Measurements from ENCODE around the gene GSG1L. TPM values are rescaled to one million over a fixed set of nuclear protein-coding genes. Genes with fewer than 3 reads are reported as not detected.
A peak's percentile ranks its signal among the peaks of the same experiment; 100 is the strongest.

GSG1L gene
- total and polyA plus RNA-seq, 9 of the 15 experiments (the other 6 are each of a cell fraction or from before 2014, with no cell fraction given), result not detected

DNA sequence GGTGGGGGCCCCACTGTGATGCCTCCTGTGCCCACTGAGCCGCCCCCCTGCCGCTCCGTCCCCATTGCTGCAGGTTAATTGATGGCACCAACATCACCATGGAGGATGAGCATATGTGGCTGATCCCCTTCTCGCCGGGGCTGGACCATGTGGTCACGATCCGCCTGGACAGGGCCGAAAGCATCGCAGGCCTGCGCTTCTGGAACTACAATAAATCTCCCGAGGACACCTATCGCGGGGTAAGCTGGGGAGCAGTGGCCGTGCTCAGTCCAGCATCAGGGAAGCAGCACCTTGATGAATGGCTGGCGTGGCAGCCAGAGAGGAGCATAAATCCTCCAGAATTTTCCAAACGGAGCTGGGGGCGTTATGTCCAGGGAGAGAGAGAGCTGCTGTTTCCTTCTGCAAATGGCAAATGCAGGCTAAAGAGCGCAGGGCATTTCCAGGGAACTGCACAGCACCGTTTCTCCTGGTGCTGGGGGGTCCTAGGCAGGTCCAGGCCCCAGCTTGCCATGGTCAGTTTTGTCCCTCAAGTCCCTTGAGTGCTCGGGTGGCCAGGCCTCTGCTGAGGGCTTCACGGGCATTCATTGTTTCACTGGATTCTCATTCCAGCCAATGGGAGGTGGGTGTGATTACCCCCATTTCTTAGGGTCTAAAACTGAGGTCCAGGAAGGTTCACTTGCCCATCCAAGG lies 297.1 kb downstream of the GSG1L start:
- Histone ChIP-seq H3K79me2 (ENCODE audit: control insufficient read depth, insufficient read depth, low read length) (no peaks in the 10 kb centered on the region), H3K36me3 (ENCODE audit: control insufficient read depth, insufficient read depth, low read length) (0 out of 3 replicates have a peak, but pooled peaks cover 4% of the 10 kb centered on the region), H3K9me1 (ENCODE audit: control insufficient read depth, insufficient read depth, low read length) (peaks cover 2% of the 10 kb centered on the region), H3K9me3 (replicated peaks; ENCODE audit: control insufficient read depth, insufficient read depth, low read depth, low read length) (no peaks in the 10 kb centered on the region), H3K4me3 (no peak overlapping the region), H3K27me3 (ENCODE audit: control insufficient read depth in 2 of 2, insufficient read depth in 2 of 2, low read length in 2 of 2) (no peaks in the 10 kb centered on the region), H3K27ac (ENCODE audit: extremely low read depth, low read depth, low read length) (no peak overlapping the region), H4K20me1 (replicated peaks; ENCODE audit: control insufficient read depth, insufficient read depth, low read length) (no peaks in the 10 kb centered on the region; the same call in 1 of the 2 replicates), H3K4me1 (replicated peaks in 1 of 2; ENCODE audit: control insufficient read depth in 2 of 2, insufficient read depth in 2 of 2, low read length in 2 of 2) (no peaks in the 10 kb centered on the region), H3K4me2 (ENCODE audit: insufficient read depth, low read length) (no peak overlapping the region), H2AFZ (ENCODE audit: low read depth, low read length) (no peak overlapping the region), H3K9ac (ENCODE audit: insufficient read depth in 1 of 2, low read depth in 2 of 2, low read length in 2 of 2) (0 out of 4 replicates have a peak overlapping the region, but pooled peaks of 1 of the 2 experiments have one; percentile 5)
- DNase-seq (ENCODE audit: extremely low read depth in 1 of 4, low spot score in 3 of 4) (no peak), ATAC-seq (no peak), FAIRE-seq (no peak)
- TF ChIP-seq, protein P1, sequence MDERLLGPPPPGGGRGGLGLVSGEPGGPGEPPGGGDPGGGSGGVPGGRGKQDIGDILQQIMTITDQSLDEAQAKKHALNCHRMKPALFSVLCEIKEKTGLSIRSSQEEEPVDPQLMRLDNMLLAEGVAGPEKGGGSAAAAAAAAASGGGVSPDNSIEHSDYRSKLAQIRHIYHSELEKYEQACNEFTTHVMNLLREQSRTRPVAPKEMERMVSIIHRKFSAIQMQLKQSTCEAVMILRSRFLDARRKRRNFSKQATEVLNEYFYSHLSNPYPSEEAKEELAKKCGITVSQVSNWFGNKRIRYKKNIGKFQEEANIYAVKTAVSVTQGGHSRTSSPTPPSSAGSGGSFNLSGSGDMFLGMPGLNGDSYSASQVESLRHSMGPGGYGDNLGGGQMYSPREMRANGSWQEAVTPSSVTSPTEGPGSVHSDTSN (CRISPR knock-in tag; IDR thresholded peaks at IDR 0.05; ENCODE audit: low read depth), result no peak
- TF ChIP-seq, protein P1 (tag; conservative IDR thresholded peaks at IDR 0.05; ENCODE audit: low read depth), result no peak
- no peak for TF ChIP-seq ZNF347 (CRISPR knock-in tag; IDR thresholded peaks at IDR 0.05; ENCODE audit: low read depth)
- 67% methylated on average over 14 of the region's 21 CpGs for WGBS (ENCODE audit: insufficient coverage, low coverage, missing lambda C conversion rate)
- BruUV-seq (replicated peaks), result no TSS peak
- POLR2A ChIA-PET, result interaction anchor here (0.9 to 1.0 kb wide), 2 partner anchors 8 to 36 kb away, joined by 3 read pairs; no protein-coding TSS in a partner anchor
- CTCF ChIA-PET (ENCODE audit: low intra/inter-chr PET ratio), result no interaction called here
- intact Hi-C loops (cut with micrococcal nuclease) (no loop called here), in situ Hi-C loops (cut with MboI) (no loop called here)

Measured in K562 (cell line).